ENCODE results near the gene ZFHX3. TPM values are rescaled to one million over a fixed set of nuclear protein-coding genes. Genes with fewer than 3 reads are reported as not detected.

Gene ZFHX3
- total RNA-seq, 1 donor from 2014 or later = 34.8 TPM

DNA sequence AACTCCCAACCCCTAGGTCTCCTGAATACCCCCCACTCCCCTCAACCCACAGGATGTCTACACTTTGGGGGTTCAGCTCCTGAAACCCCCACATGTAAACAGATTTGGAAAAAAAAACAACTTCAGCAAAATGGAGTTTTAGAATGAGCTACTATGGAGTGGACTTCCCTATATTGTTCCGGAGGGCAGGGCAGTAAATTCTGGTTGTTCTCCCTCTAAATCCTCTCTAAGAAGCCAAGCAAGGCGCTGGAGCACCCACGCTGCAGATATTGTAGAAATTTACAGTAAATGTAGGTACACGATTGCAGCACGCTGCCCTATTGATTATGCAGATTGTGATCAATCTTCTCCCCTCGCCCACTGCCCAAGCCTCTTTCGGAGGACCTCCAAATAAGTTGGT lies 8.5 kb upstream of the ZFHX3 start:
- peak overlapping the region; percentile 98 to 99 for H3K27ac ChIP-seq
- TF ChIP-seq, protein P1, sequence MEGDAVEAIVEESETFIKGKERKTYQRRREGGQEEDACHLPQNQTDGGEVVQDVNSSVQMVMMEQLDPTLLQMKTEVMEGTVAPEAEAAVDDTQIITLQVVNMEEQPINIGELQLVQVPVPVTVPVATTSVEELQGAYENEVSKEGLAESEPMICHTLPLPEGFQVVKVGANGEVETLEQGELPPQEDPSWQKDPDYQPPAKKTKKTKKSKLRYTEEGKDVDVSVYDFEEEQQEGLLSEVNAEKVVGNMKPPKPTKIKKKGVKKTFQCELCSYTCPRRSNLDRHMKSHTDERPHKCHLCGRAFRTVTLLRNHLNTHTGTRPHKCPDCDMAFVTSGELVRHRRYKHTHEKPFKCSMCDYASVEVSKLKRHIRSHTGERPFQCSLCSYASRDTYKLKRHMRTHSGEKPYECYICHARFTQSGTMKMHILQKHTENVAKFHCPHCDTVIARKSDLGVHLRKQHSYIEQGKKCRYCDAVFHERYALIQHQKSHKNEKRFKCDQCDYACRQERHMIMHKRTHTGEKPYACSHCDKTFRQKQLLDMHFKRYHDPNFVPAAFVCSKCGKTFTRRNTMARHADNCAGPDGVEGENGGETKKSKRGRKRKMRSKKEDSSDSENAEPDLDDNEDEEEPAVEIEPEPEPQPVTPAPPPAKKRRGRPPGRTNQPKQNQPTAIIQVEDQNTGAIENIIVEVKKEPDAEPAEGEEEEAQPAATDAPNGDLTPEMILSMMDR (IDR thresholded peaks at IDR 0.05) = no peak
- H3K4me3 ChIP-seq = peak overlapping the region; percentile 85 to 88
- H3K27me3 ChIP-seq = no peaks in the 10 kb centered on the region
- H3K9me3 ChIP-seq = no peaks in the 10 kb centered on the region
- H3K4me1 ChIP-seq = peaks cover 4 to 24% of the 10 kb centered on the region in 2 donors
- DNase-seq (ENCODE audit: low spot score in 2 of 2) = no peak
- intact Hi-C loops (cut with DNase I) = loop anchor here (5.0 to 10.0 kb wide), 2 partner anchors 36 to 392 kb away; no protein-coding TSS in a partner anchor
- H3K36me3 ChIP-seq = no peaks in the 10 kb centered on the region

DNA sequence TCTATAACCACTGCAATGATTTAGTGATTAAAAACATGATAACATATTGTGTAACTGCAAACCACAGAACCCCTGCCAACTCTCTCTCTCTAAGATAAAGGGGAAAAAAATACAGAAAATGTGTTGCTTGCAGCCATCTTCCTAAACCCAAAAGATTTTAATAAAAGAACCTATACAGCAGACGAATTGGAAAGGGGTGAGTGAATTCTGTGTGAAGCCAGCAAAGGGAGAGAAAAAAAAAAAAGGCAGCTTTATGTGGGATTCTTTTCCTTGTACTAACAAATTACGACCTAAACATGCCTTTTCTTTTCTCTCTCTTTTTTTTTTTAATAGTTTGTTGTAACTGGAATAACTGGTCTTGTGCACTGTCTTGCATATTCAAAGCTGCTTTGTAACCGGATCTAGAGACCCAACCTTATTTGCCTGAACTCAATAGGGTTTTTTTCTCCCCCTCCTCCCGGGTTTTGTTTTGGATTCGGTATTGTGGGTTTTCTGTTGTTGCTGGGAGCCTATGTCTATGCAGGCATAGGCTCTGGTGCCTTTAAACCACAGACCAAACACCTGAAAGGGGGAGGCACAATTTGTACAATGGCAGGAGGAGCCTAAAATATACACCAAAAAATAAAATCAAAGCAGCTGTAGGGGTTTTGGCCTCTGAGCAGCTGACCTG lies 7.0 kb upstream of the ZFHX3 start:
- Histone ChIP-seq H3K4me1 (peaks cover 11 to 38% of the 10 kb centered on the region in 2 donors), H3K36me3 (no peaks in the 10 kb centered on the region), H3K9me3 (no peaks in the 10 kb centered on the region), H3K27ac (peak overlapping the region; percentile 98 to 99), H3K27me3 (no peaks in the 10 kb centered on the region), H3K4me3 (peak overlapping the region; percentile 85 to 88)
- no peak for DNase-seq (ENCODE audit: low spot score in 2 of 2)
- TF ChIP-seq, protein P1 (IDR thresholded peaks at IDR 0.05) = no peak
- intact Hi-C loops (cut with DNase I) = loop anchor here (5.0 to 10.0 kb wide), 3 partner anchors 37 to 390 kb away; no protein-coding TSS in a partner anchor

DNA sequence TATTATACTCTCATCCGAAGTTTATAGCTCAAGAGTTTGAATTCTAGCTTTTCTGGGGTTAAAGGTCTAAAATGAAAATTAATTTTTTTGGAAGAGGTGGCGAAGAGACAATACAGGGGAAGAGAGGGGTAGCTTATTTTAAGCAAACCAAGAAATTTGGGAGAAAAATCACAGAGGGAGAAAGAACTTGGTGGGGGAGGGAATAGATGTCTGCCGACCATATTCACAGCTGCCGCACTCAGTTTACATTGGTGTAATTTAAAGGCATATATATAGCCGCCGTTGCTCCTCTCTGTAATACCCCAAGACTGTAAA lies 6.5 kb upstream of the ZFHX3 start:
- H3K27me3 ChIP-seq = no peaks in the 10 kb centered on the region
- no peaks in the 10 kb centered on the region for H3K9me3 ChIP-seq
- H3K36me3 ChIP-seq = no peaks in the 10 kb centered on the region
- peak overlapping the region; percentile 22 to 88 for H3K4me3 ChIP-seq
- peak overlapping the region; percentile 98 to 99 for H3K27ac ChIP-seq
- intact Hi-C loops (cut with DNase I) = loop anchor here (5.0 to 10.0 kb wide), 2 partner anchors 267 to 390 kb away; no protein-coding TSS in a partner anchor
- TF ChIP-seq, protein P1 (IDR thresholded peaks at IDR 0.05) = no peak
- DNase-seq (ENCODE audit: low spot score in 2 of 2) = no peak
- peaks cover 15 to 43% of the 10 kb centered on the region in 2 donors for H3K4me1 ChIP-seq

DNA sequence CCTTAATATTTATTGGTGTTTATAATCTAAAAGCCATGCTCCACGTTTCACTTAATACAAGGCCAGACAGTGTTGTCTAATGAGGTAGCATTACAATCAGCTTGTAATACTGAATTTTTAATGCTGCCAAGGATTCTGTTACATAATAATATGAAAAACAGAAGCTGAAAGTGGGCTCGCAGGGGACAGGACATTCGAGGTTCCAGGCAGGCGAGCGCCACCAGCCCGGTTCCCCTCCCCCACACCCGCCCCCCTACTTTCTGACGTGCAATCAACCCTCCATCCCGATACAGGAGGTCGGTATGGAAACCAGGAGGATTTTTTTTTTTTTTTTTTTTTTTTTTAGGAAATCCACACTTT lies 6.2 kb upstream of the ZFHX3 start:
- Histone ChIP-seq H3K27me3 (no peaks in the 10 kb centered on the region), H3K9me3 (no peaks in the 10 kb centered on the region), H3K4me1 (peaks cover 15 to 47% of the 10 kb centered on the region in 2 donors), H3K27ac (peak overlapping the region; percentile 98 to 99), H3K4me3 (peak overlapping the region; percentile 22 to 88), H3K36me3 (no peaks in the 10 kb centered on the region)
- DNase-seq (ENCODE audit: low spot score in 2 of 2) = no peak
- TF ChIP-seq, protein P1 (IDR thresholded peaks at IDR 0.05) = no peak
- intact Hi-C loops (cut with DNase I) = loop anchor here (5.0 to 10.0 kb wide), 2 partner anchors 267 to 389 kb away; no protein-coding TSS in a partner anchor

DNA sequence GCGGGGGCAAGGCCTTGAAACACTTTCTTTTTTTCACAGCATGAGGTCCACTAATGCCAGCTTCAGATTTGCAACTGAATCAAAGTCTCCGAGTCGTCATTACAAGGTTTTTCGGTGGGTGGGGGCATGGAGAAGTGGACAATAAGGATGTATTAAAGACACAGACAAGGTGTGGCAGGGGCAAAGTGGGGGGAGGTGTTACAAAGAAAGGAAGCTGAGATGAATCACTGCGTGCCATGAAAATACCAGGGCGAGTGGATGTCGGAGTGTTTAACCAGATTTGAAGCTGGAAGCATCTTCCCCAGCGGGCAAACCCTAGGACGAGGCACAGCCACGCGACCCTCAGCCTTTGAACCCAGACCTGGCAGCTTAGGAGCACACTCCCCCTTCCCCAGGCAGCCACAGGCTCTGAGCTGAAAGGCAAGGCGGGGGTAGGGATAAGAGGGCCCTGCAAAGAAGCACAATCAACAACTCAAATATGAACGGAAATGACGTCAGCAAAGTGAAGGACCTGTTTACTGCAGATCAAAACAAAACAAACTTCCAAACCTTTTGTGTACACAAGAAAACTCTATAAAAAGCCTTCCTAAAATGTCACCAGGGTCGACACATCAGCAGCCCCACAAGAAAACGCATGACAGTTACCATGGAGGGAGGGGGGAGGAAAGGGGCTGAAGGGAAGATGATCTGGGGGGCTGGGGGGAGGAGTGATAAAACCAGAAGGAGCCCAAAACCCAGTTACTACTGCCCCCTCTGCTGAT lies 5.6 kb upstream of the ZFHX3 start:
- DNase-seq (ENCODE audit: low spot score in 2 of 2) = peak in 1 of 2 donors; percentile 80
- Histone ChIP-seq H3K36me3 (no peaks in the 10 kb centered on the region), H3K4me3 (peak overlapping the region; percentile 22 to 88), H3K27me3 (no peaks in the 10 kb centered on the region), H3K9me3 (no peaks in the 10 kb centered on the region), H3K27ac (peak overlapping the region; percentile 98 to 99), H3K4me1 (peaks cover 15 to 52% of the 10 kb centered on the region in 2 donors)
- TF ChIP-seq, protein P1 (IDR thresholded peaks at IDR 0.05) = no peak
- intact Hi-C loops (cut with DNase I) = loop anchor here (2.0 to 10.0 kb wide), 3 partner anchors 13 to 389 kb away; no protein-coding TSS in a partner anchor
